Gastroesophageal sphincter (tissue), 3 donors: ENCODE results near the gene GABBR1.

ENCODE experiments used
- POLR2A ChIP-seq, 2 donors: fragments of 450-650 bp; IDR thresholded peaks; one replicate each; pipeline ENCODE4 v1.6.1; 2017; ENCODE audit warnings: antibody characterized with exemption in 2 of 2, mild to moderate bottlenecking in 2 of 2, moderate library complexity in 1 of 2
- POLR2AphosphoS5 ChIP-seq: sonication (generic); formaldehyde crosslinking; IDR thresholded peaks from one replicate; pipeline ENCODE4 v1.6.1; 2017; ENCODE audit warnings: antibody characterized with exemption
- TF ChIP-seq, protein P1 (sequence below), 4 experiments: fragments of 200-600 bp in 2 of 4; fragments of 450-650 bp in 2 of 4; sonication (generic) in 1 of 4; IDR thresholded peaks; one replicate each; pipeline ENCODE4 v1.5.1; 2017 to 2019; ENCODE audit warnings: antibody characterized with exemption in 4 of 4, mild to moderate bottlenecking in 2 of 4, moderate library complexity in 2 of 4

DNA sequence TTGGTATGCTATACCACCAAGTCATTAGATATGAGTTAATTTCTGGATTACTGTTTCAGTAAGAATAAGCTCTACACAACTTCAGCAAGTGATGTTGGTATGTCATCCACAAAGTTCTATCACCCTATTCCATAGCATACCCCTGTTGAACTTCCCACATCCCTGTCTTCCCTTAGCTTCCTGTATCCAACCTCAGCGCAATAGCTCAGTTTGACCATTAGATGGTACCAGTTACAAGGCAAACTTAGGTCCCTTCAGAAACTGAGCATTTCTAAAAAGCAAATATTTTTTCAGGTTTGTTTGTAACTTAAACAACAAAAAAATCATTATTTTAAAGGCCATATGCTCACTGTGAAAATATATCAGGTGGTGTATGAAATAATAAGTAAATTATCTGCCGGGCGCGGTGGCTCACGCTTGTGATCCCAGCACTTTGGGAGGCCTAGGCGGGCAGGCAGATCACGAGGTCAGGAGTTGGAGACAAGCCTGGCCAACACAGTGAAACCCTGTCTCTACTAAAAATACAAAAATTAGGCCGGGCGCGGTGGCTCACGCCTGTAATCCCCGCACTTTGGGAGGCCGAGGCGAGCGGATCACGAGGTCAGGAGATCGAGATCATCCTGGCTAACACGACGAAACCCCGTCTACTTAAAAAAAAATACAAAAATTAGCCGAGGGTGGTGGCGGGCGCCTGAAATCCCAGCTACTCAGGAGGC is 15.1 kb upstream of the GABBR1 start:
- no peak for TF ChIP-seq POLR2AphosphoS5
- TF ChIP-seq, protein P1, sequence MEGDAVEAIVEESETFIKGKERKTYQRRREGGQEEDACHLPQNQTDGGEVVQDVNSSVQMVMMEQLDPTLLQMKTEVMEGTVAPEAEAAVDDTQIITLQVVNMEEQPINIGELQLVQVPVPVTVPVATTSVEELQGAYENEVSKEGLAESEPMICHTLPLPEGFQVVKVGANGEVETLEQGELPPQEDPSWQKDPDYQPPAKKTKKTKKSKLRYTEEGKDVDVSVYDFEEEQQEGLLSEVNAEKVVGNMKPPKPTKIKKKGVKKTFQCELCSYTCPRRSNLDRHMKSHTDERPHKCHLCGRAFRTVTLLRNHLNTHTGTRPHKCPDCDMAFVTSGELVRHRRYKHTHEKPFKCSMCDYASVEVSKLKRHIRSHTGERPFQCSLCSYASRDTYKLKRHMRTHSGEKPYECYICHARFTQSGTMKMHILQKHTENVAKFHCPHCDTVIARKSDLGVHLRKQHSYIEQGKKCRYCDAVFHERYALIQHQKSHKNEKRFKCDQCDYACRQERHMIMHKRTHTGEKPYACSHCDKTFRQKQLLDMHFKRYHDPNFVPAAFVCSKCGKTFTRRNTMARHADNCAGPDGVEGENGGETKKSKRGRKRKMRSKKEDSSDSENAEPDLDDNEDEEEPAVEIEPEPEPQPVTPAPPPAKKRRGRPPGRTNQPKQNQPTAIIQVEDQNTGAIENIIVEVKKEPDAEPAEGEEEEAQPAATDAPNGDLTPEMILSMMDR (IDR thresholded peaks at IDR 0.05), result peak; percentile 9 to 52 (median 46)
- TF ChIP-seq POLR2A (IDR thresholded peaks at IDR 0.05), result no peak
